CD4-positive, alpha-beta T cell treated with Interleukin-17A for 1 hour (primary cell): ENCODE data around the gene MAK.
A peak's percentile ranks its signal among the peaks of the same experiment; 100 is the strongest.
"Not testable (repeated sequence)": the region's sequence is repeated elsewhere in the genome, so short reads cannot be mapped to it uniquely, and the experiment has no call there.

Experiments used
- DNase-seq: peaks from one replicate; pipeline ENCODE4 v3.0.0-alpha.2; 2020

The MAK gene

GRCh38 chr6:10837995-10838793 is at the start of gene MAK:
Gene MAK (minus strand): TSS chr6:10838539. CDS start chr6:10830648, 7,891 bp downstream.
- peak; percentile 92 for DNase-seq

GRCh38 chr6:10886691-10887502 is 48.6 kb upstream of the MAK start, which contains the start of gene SYCP2L:
Gene SYCP2L (plus strand): TSS chr6:10887052. CDS start chr6:10887127, 75 bp downstream.
- DNase-seq = no peak

GRCh38 chr6:10886365-10886690 is 48.0 kb upstream of the MAK start:
- DNase-seq = not testable (repeated sequence)

GRCh38 chr6:10884245-10884972 is 46.1 kb upstream of the MAK start:
- DNase-seq = no peak

GRCh38 chr6:10883312-10884244 is 45.2 kb upstream of the MAK start:
- no peak for DNase-seq

- no peak for DNase-seq
These were observed 44.4 kb upstream of the MAK start for GRCh38 chr6:10882657-10883171.

GRCh38 chr6:10882253-10882630 is 43.9 kb upstream of the MAK start:
- DNase-seq = not testable (repeated sequence)

- no peak for DNase-seq
These were observed 42.0 kb upstream of the MAK start for GRCh38 chr6:10880366-10880765.

GRCh38 chr6:10877871-10878270 is 39.5 kb upstream of the MAK start:
- no peak for DNase-seq

- DNase-seq = no peak
These were observed 38.7 kb upstream of the MAK start for GRCh38 chr6:10877012-10877411.

- DNase-seq = no peak
These were observed 36.7 kb upstream of the MAK start for GRCh38 chr6:10875026-10875425.

- no peak for DNase-seq
These were observed 35.9 kb upstream of the MAK start for GRCh38 chr6:10874207-10874606.

- DNase-seq = no peak
These were observed 35.0 kb upstream of the MAK start for GRCh38 chr6:10873374-10873773.

GRCh38 chr6:10867952-10868351 is 29.6 kb upstream of the MAK start:
- no peak for DNase-seq

GRCh38 chr6:10866709-10867108 is 28.4 kb upstream of the MAK start:
- not testable (repeated sequence) for DNase-seq

GRCh38 chr6:10863031-10863430 is 24.7 kb upstream of the MAK start:
- DNase-seq = not testable (repeated sequence)

- DNase-seq = no peak
These were observed 24.0 kb upstream of the MAK start for GRCh38 chr6:10862361-10862760.

GRCh38 chr6:10861086-10861485 is 22.7 kb upstream of the MAK start:
- DNase-seq = no peak

GRCh38 chr6:10857259-10857658 is 18.9 kb upstream of the MAK start:
- DNase-seq = no peak

GRCh38 chr6:10854922-10855632 is 16.7 kb upstream of the MAK start:
- DNase-seq = no peak

- DNase-seq = not testable (repeated sequence)
These were observed 15.5 kb upstream of the MAK start for GRCh38 chr6:10853849-10854300.
